Ovary (tissue), 3 donors: Measurements from ENCODE around the gene ABHD6.
A peak's percentile ranks its signal among the peaks of the same experiment; 100 is the strongest.

Experiments
- EP300 ChIP-seq: sonication (generic); formaldehyde crosslinking; IDR thresholded peaks from one replicate; pipeline ENCODE4 v1.6.1; 2017; ENCODE audit warnings: antibody characterized with exemption
- POLR2A ChIP-seq: fragments of 450-650 bp; IDR thresholded peaks from one replicate; pipeline ENCODE4 v1.6.1; 2017; ENCODE audit warnings: antibody characterized with exemption, mild to moderate bottlenecking, moderate library complexity
- TF ChIP-seq, protein P1 (sequence below), 3 donors: fragments of 450-650 bp in 2 of 3; fragments of 200-600 bp in 1 of 3; IDR thresholded peaks; one replicate each; pipeline versions ENCODE4 v1.5.1 to v1.8.0; 2016 to 2022; ENCODE audit warnings: antibody characterized with exemption in 3 of 3, mild to moderate bottlenecking in 1 of 3
- donor health status: DM: no; HTN: no; CAD: no.

DNA sequence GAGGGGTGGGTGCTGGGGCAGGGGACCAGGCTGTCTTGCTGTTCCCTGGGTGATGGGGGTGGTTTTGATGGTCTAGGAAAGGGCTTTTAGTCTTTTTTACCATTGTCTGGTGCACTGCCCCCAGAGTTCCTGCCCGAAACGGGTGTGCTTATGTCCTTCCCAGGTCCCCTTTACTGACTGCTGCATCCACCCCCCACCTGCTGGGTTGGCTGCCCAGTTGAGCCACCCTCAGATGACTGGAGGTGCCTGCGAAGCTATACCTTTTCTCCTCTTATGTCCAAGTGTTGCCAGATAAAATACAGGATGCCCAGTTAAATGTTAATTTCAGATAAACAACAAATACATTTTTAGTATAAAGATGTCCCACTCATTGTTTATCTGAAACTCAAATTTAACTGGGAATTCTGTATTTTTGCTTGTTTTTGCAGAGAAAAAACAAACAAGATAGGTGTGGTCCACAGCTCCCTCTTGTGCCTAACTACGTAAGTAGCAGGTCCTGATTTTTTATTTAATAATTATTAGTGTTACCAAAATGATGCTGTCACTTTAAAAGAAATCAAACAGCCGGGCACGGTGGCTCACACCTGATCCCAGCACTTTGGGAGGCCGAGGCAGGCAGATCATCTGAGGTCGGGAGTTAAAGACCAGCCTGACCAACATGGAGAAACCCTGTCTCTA is 62.4 kb downstream of the ABHD6 start:
- TF ChIP-seq, protein P1, sequence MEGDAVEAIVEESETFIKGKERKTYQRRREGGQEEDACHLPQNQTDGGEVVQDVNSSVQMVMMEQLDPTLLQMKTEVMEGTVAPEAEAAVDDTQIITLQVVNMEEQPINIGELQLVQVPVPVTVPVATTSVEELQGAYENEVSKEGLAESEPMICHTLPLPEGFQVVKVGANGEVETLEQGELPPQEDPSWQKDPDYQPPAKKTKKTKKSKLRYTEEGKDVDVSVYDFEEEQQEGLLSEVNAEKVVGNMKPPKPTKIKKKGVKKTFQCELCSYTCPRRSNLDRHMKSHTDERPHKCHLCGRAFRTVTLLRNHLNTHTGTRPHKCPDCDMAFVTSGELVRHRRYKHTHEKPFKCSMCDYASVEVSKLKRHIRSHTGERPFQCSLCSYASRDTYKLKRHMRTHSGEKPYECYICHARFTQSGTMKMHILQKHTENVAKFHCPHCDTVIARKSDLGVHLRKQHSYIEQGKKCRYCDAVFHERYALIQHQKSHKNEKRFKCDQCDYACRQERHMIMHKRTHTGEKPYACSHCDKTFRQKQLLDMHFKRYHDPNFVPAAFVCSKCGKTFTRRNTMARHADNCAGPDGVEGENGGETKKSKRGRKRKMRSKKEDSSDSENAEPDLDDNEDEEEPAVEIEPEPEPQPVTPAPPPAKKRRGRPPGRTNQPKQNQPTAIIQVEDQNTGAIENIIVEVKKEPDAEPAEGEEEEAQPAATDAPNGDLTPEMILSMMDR (IDR thresholded peaks at IDR 0.05), result peak; percentile 55 to 59 (median 58)
- TF ChIP-seq EP300, result no peak
- no peak for TF ChIP-seq POLR2A
